ENCODE data around the gene NOM1.

Gene NOM1

GRCh38 chr7:157018328-157018996 is 69.0 kb downstream of the NOM1 start:
- Histone ChIP-seq H3K27ac (ENCODE audit: poor library complexity, severe bottlenecking) (no peak overlapping the region), H3K9me3 (ENCODE audit: severe bottlenecking) (no peaks in the 10 kb centered on the region), H3K4me1 (ENCODE audit: insufficient read depth, poor library complexity, severe bottlenecking) (peaks cover 3% of the 10 kb centered on the region), H3K27me3 (ENCODE audit: insufficient read depth, poor library complexity, severe bottlenecking) (peaks cover 88% of the 10 kb centered on the region), H3K4me3 (ENCODE audit: severe bottlenecking) (no peak overlapping the region), H3K36me3 (ENCODE audit: low read depth) (no peaks in the 10 kb centered on the region)
- no peak for TF ChIP-seq CTCF (IDR thresholded peaks at IDR 0.05; ENCODE audit: poor library complexity, severe bottlenecking)
- ATAC-seq (ENCODE audit: low read depth) (no peak), DNase-seq (ENCODE audit: low spot score) (no peak)

GRCh38 chr7:157018997-157019608 is 69.6 kb downstream of the NOM1 start:
- DNase-seq (ENCODE audit: low spot score), result peak; percentile 50
- H3K27me3 ChIP-seq (ENCODE audit: insufficient read depth, poor library complexity, severe bottlenecking), result peaks cover 92% of the 10 kb centered on the region

GRCh38 chr7:157019718-157020451 is 70.4 kb downstream of the NOM1 start:
- ATAC-seq (ENCODE audit: low read depth) (no peak), DNase-seq (ENCODE audit: low spot score) (no peak)
- no peaks in the 10 kb centered on the region for H3K9me3 ChIP-seq (ENCODE audit: severe bottlenecking)
- no peaks in the 10 kb centered on the region for H3K36me3 ChIP-seq (ENCODE audit: low read depth)
- no peak overlapping the region for H3K4me3 ChIP-seq (ENCODE audit: severe bottlenecking)
- no peak for TF ChIP-seq CTCF (IDR thresholded peaks at IDR 0.05; ENCODE audit: poor library complexity, severe bottlenecking)
- no peak overlapping the region for H3K27ac ChIP-seq (ENCODE audit: poor library complexity, severe bottlenecking)
- H3K4me1 ChIP-seq (ENCODE audit: insufficient read depth, poor library complexity, severe bottlenecking), result peaks cover 3% of the 10 kb centered on the region
- H3K27me3 ChIP-seq (ENCODE audit: insufficient read depth, poor library complexity, severe bottlenecking), result peaks cover 94% of the 10 kb centered on the region

More at GRCh38 chr7:157018997-157019608, 69.6 kb downstream of the NOM1 start:
- H3K36me3 ChIP-seq (ENCODE audit: low read depth), result no peaks in the 10 kb centered on the region
- peaks cover 3% of the 10 kb centered on the region for H3K4me1 ChIP-seq (ENCODE audit: insufficient read depth, poor library complexity, severe bottlenecking)
- no peak for TF ChIP-seq CTCF (IDR thresholded peaks at IDR 0.05; ENCODE audit: poor library complexity, severe bottlenecking)
- H3K9me3 ChIP-seq (ENCODE audit: severe bottlenecking), result no peaks in the 10 kb centered on the region
- H3K4me3 ChIP-seq (ENCODE audit: severe bottlenecking), result peak overlapping the region; percentile 12
- H3K27ac ChIP-seq (ENCODE audit: poor library complexity, severe bottlenecking), result no peak overlapping the region
- peak; percentile 47 for ATAC-seq (ENCODE audit: low read depth)

GRCh38 chr7:157020514-157021070 is 71.1 kb downstream of the NOM1 start:
- DNase-seq (ENCODE audit: low spot score) (no peak), ATAC-seq (ENCODE audit: low read depth) (no peak)
- no peaks in the 10 kb centered on the region for H3K36me3 ChIP-seq (ENCODE audit: low read depth)
- TF ChIP-seq CTCF (IDR thresholded peaks at IDR 0.05; ENCODE audit: poor library complexity, severe bottlenecking), result no peak
- no peak overlapping the region for H3K27ac ChIP-seq (ENCODE audit: poor library complexity, severe bottlenecking)
- H3K9me3 ChIP-seq (ENCODE audit: severe bottlenecking), result no peaks in the 10 kb centered on the region
- peaks cover 94% of the 10 kb centered on the region for H3K27me3 ChIP-seq (ENCODE audit: insufficient read depth, poor library complexity, severe bottlenecking)
- H3K4me1 ChIP-seq (ENCODE audit: insufficient read depth, poor library complexity, severe bottlenecking), result peaks cover 3% of the 10 kb centered on the region
- no peak overlapping the region for H3K4me3 ChIP-seq (ENCODE audit: severe bottlenecking)

Measured in RWPE2 (cell line).